Body of pancreas (tissue), 4 donors: ENCODE results near the gene DLG2.
"Not testable (repeated sequence)": the region's sequence is repeated elsewhere in the genome, so short reads cannot be mapped to it uniquely, and the experiment has no call there.

Experiments
- CTCF ChIP-seq, 7 experiments: fragments of 450-650 bp in 4 of 7; fragments of 200-600 bp in 3 of 7; sonication (generic) in 3 of 7; IDR thresholded peaks; one replicate each; pipeline ENCODE4 v1.5.1; 2016 to 2019; ENCODE audit warnings: antibody characterized with exemption in 7 of 7
- POLR2A ChIP-seq, 3 donors: fragments of 450-650 bp; IDR thresholded peaks; one replicate each; pipeline ENCODE4 v1.6.1; 2016; ENCODE audit warnings: antibody characterized with exemption in 3 of 3, mild to moderate bottlenecking in 2 of 3

- TF ChIP-seq POLR2A, CTCF (IDR thresholded peaks at IDR 0.05): not testable (repeated sequence)
Measured at GRCh38 chr11:83587797-83588196, 2039.3 kb downstream of the DLG2 start.
